ENCODE data around the gene CCNK.

Gene CCNK

GRCh38 chr14:99534863-99535262, 53.7 kb downstream of the CCNK start:
- Histone ChIP-seq H3K4me1 (ENCODE audit: insufficient read depth, low read length) (no peaks in the 10 kb centered on the region), H3K79me2 (ENCODE audit: insufficient read depth, low read length) (0 out of 2 replicates have a peak, but pooled peaks cover 3% of the 10 kb centered on the region), H2AFZ (ENCODE audit: low read depth, low read length) (no peak overlapping the region), H3K9ac (ENCODE audit: low read depth, low read length) (no peak overlapping the region), H3K4me3 (ENCODE audit: low read depth in 1 of 2, low read length in 2 of 2) (no peak overlapping the region), H3K9me3 (ENCODE audit: insufficient read depth, low read length, severe bottlenecking) (no peaks in the 10 kb centered on the region), H3K27me3 (ENCODE audit: insufficient read depth, low read length, poor library complexity) (no peaks in the 10 kb centered on the region), H4K20me1 (ENCODE audit: insufficient read depth, low read length) (peaks cover 50% of the 10 kb centered on the region), H3K4me2 (ENCODE audit: insufficient read depth, low read length) (no peak overlapping the region), H3K36me3 (ENCODE audit: insufficient read depth, low read length) (no peaks in the 10 kb centered on the region), H3K27ac (ENCODE audit: low read length) (no peak overlapping the region)
- TF ChIP-seq EZH2 (IDR thresholded peaks at IDR 0.05; ENCODE audit: borderline replicate concordance, low read depth, low read length, severe bottlenecking) (no peak), CTCF (IDR thresholded peaks at IDR 0.05; ENCODE audit: borderline replicate concordance, extremely low read depth, low read length, poor library complexity, severe bottlenecking) (no peak)
- no peak for DNase-seq
- no peak for ATAC-seq (ENCODE audit: insufficient read depth, low read depth)

- H4K20me1 ChIP-seq (ENCODE audit: insufficient read depth, low read length): peaks cover 54% of the 10 kb centered on the region
- TF ChIP-seq CTCF (IDR thresholded peaks at IDR 0.05; ENCODE audit: borderline replicate concordance, extremely low read depth, low read length, poor library complexity, severe bottlenecking) (no peak), EZH2 (IDR thresholded peaks at IDR 0.05; ENCODE audit: borderline replicate concordance, low read depth, low read length, severe bottlenecking) (no peak)
- no peaks in the 10 kb centered on the region for H3K27me3 ChIP-seq (ENCODE audit: insufficient read depth, low read length, poor library complexity)
- no peak overlapping the region for H3K27ac ChIP-seq (ENCODE audit: low read length)
- no peak overlapping the region for H2AFZ ChIP-seq (ENCODE audit: low read depth, low read length)
- DNase-seq (no peak), ATAC-seq (ENCODE audit: insufficient read depth, low read depth) (no peak)
- no peak overlapping the region for H3K4me2 ChIP-seq (ENCODE audit: insufficient read depth, low read length)
- no peaks in the 10 kb centered on the region for H3K36me3 ChIP-seq (ENCODE audit: insufficient read depth, low read length)
- 0 out of 2 replicates have a peak, but pooled peaks cover 3% of the 10 kb centered on the region for H3K79me2 ChIP-seq (ENCODE audit: insufficient read depth, low read length)
- H3K9ac ChIP-seq (ENCODE audit: low read depth, low read length): no peak overlapping the region
- H3K4me1 ChIP-seq (ENCODE audit: insufficient read depth, low read length): no peaks in the 10 kb centered on the region
- no peak overlapping the region for H3K4me3 ChIP-seq (ENCODE audit: low read depth in 1 of 2, low read length in 2 of 2)
- no peaks in the 10 kb centered on the region for H3K9me3 ChIP-seq (ENCODE audit: insufficient read depth, low read length, severe bottlenecking)
Observed at GRCh38 chr14:99535448-99535847, 54.2 kb downstream of the CCNK start.

- Histone ChIP-seq H2AFZ (ENCODE audit: low read depth, low read length) (no peak overlapping the region), H3K4me2 (ENCODE audit: insufficient read depth, low read length) (no peak overlapping the region), H3K4me3 (ENCODE audit: low read depth in 1 of 2, low read length in 2 of 2) (no peak overlapping the region), H4K20me1 (ENCODE audit: insufficient read depth, low read length) (peaks cover 61% of the 10 kb centered on the region), H3K36me3 (ENCODE audit: insufficient read depth, low read length) (no peaks in the 10 kb centered on the region), H3K9me3 (ENCODE audit: insufficient read depth, low read length, severe bottlenecking) (no peaks in the 10 kb centered on the region), H3K9ac (ENCODE audit: low read depth, low read length) (no peak overlapping the region), H3K27me3 (ENCODE audit: insufficient read depth, low read length, poor library complexity) (no peaks in the 10 kb centered on the region), H3K4me1 (ENCODE audit: insufficient read depth, low read length) (no peaks in the 10 kb centered on the region), H3K79me2 (ENCODE audit: insufficient read depth, low read length) (0 out of 2 replicates have a peak, but pooled peaks cover 3% of the 10 kb centered on the region), H3K27ac (ENCODE audit: low read length) (no peak overlapping the region)
- DNase-seq (no peak), ATAC-seq (ENCODE audit: insufficient read depth, low read depth) (no peak)
- TF ChIP-seq EZH2 (IDR thresholded peaks at IDR 0.05; ENCODE audit: borderline replicate concordance, low read depth, low read length, severe bottlenecking): no peak
- no peak for TF ChIP-seq CTCF (IDR thresholded peaks at IDR 0.05; ENCODE audit: borderline replicate concordance, extremely low read depth, low read length, poor library complexity, severe bottlenecking)
Observed at GRCh38 chr14:99535908-99536778, 54.9 kb downstream of the CCNK start.
